Astrocyte of the cerebellum (primary cell): Measurements from ENCODE around the gene SMIM27.

Experiments used
- DNase-seq: peaks from one replicate; pipeline ENCODE4 v3.0.0-alpha.2; 2011; ENCODE audit warnings: low read depth
- H3K4me3 ChIP-seq: 2 replicates; pipeline ENCODE4 v1.5.1; 2011; ENCODE audit warnings: mild to moderate bottlenecking, low read depth, low read length, moderate library complexity
- in situ Hi-C: cut with HindIII; loops from 2 replicates; pipeline ENCODE4 v1.10.0; 2017; ENCODE audit warnings: low sequenced_read_pairs
- TF ChIP-seq, protein P1 (sequence below): IDR thresholded peaks from 2 replicates; pipeline ENCODE4 v1.5.1; 2012; ENCODE audit warnings: low read length, low read depth, moderate library complexity, mild to moderate bottlenecking; ENCODE audit errors: missing control alignments

SMIM27 gene

DNA sequence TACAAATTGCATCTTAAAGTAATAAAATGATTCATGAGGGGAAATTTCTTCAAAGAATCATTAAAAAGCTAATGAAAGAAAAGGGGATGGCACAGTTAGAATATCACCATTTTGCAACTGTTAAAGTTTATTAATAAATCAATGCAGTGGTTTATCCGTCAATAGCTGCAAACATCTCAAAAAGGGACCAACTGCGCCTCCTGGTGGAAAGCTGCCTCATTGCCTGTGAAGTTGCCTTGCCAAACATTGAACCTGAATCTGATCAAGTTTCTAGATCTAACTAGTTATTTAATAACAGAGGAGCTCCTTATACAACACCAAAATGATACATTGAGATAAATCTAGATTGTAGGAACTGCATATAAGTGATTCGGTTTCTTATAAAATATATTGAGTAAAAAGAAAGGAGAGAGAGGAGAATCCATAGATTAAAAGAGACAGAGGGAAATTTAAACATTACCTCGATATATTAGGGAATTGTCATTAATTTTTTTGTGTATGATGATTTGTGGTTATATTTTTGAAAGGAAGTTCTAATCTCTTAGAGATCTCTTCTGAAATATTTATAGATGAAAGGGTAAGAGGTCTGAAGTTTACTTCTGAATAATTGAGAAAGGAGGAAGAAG, 27.7 kb downstream of the SMIM27 start:
- in situ Hi-C loops: loop anchor here (5.0 kb wide), 1 partner anchor 392 kb away; no protein-coding TSS in a partner anchor
- TF ChIP-seq, protein P1, sequence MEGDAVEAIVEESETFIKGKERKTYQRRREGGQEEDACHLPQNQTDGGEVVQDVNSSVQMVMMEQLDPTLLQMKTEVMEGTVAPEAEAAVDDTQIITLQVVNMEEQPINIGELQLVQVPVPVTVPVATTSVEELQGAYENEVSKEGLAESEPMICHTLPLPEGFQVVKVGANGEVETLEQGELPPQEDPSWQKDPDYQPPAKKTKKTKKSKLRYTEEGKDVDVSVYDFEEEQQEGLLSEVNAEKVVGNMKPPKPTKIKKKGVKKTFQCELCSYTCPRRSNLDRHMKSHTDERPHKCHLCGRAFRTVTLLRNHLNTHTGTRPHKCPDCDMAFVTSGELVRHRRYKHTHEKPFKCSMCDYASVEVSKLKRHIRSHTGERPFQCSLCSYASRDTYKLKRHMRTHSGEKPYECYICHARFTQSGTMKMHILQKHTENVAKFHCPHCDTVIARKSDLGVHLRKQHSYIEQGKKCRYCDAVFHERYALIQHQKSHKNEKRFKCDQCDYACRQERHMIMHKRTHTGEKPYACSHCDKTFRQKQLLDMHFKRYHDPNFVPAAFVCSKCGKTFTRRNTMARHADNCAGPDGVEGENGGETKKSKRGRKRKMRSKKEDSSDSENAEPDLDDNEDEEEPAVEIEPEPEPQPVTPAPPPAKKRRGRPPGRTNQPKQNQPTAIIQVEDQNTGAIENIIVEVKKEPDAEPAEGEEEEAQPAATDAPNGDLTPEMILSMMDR: peak; percentile 96
- DNase-seq: peak; percentile 33
- H3K4me3 ChIP-seq: no peak overlapping the region

DNA sequence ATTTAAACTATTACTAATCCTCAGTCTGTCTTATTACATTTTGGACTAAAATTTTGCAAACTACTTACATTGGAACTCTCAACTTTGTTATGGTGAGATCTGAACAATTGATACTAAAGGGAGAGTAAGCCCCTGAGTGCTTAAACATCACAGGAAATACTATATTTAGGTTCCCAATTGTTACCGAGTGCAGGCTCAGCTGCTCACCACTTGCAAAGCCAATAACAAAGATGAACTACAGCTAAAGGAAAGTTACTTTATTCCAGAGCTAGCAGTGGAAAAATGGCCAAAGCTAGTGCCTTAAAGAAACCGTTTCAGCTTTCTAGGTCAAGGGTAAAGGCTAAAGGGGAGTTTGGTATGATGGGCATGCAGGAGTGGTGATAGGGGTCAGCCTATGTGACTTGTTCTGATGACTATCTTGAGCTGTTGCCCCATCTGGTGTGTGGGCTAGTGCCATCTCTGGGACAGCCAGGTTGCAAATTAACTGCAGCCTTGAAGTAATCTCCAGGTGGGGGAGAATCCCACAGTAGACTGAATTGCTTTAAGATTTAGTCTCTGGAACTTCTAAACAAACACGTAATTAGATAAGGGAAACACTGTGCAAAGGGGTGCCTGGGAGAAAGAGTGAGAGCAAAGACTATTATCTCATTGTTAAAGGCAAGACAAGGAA, 28.6 kb downstream of the SMIM27 start:
- TF ChIP-seq, protein P1: no peak
- no peak for DNase-seq
- in situ Hi-C loops: no loop called here
- no peak overlapping the region for H3K4me3 ChIP-seq

DNA sequence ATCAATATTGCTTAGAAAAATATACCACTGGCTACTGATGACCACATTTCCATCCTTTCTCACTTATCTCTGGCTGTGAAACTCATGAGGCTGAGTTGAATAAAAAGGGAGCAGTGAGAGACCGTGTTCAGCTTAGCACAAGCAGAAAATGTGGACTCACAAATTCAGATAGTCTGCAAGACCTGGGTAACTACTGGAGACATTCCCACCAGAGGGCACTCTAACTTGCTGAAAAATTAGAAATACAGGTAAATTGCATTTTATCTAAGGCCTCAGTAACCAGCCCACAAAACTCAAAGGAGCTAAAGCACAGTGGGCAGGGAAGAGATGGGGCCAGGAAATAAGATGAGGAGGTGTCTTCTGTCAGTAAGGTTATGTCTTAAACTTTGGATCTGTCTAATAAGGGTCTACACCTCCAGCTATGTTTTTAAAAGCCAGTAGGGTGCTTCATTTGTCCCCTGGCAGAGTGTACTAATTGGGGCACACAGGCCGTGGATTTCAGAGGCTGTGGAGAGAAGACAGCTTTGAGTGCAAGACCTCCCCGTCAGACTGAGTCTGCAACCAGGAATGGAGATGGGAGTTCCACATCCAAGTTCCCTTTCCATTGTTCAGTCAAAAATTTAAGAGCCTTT, 29.5 kb downstream of the SMIM27 start:
- in situ Hi-C loops: no loop called here
- DNase-seq: peak; percentile 83
- TF ChIP-seq, protein P1: peak; percentile 71

DNA sequence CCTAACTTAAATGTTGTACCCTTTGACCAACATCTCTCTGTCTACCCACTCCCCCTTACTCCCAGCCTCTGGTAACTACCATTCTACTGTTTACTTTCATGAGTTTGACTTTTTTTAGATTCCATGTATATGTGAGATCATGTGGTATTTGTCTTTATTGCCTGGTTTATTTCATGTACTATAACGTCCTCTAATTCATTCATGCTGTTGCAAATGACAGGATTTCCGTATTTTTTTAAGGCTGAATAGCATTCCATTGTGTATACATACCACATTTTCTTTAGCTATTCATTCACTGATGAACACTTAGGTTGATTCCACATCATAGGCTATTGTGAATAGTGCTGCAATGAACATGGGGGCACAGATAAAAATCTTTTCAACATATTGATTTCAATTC, 32.7 kb downstream of the SMIM27 start:
- TF ChIP-seq, protein P1: no peak
- DNase-seq: no peak
- no peak overlapping the region for H3K4me3 ChIP-seq
- in situ Hi-C loops: no loop called here

More for the DNA sequence above, 29.5 kb downstream of the SMIM27 start:
- H3K4me3 ChIP-seq: no peak overlapping the region

DNA sequence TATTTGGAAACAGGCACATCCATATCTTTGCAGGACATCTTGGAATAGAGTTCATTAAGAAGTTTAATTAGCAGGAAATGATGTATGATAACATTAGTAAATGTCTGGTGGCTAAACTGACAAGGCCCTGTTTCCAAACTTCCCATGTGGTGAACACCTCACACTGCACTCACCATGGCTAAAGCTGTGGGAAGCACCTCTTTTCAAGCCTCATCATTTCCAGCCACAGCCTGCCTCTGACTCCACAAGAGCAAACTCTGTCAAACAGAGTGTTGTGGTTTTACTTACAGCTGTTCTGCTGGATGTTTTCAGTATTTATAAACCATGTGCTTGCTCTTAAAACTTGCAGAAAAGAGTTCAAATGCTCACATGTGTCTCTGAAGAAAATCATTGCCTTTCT, 35.8 kb downstream of the SMIM27 start:
- TF ChIP-seq, protein P1: no peak
- peak; percentile 42 for DNase-seq
- no peak overlapping the region for H3K4me3 ChIP-seq
- in situ Hi-C loops: no loop called here

DNA sequence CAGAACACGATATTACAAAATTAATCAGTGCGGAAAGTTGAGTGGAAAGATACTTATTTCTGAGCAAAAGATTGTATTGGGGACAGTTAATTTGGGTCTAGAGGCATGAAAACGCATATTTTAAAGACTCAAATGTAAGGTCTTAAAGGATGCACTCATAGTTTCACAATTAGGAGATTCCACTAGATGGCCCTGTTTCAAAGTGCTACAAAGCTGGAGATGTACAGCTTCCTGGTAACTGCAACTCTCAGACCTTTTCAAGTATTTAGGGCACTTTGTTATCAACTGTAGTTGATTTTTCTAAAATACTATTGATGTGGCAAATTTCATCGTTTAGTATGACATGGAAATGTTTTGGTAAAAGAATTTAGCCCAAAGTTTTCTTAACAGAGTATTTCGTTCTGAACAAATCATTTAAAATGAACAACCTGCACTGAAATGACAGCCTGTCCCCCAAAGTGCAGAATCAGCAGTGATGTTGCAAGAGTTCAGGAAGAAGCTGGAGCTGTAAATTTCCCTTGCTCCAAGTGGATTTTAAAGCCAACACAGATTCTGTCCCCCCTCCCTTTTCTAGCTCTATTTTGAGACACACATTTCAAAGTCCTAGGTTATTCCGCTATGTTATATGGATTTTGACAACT, 37.1 kb downstream of the SMIM27 start:
- TF ChIP-seq, protein P1: peak; percentile 64
- in situ Hi-C loops: no loop called here
- peak; percentile 62 for DNase-seq
- H3K4me3 ChIP-seq: no peak overlapping the region
